ENCODE results near the gene KCNIP2. TPM values are rescaled to one million over a fixed set of nuclear protein-coding genes. Genes with fewer than 3 reads are reported as not detected.

KCNIP2 gene
- 12.6 TPM for total RNA-seq

DNA sequence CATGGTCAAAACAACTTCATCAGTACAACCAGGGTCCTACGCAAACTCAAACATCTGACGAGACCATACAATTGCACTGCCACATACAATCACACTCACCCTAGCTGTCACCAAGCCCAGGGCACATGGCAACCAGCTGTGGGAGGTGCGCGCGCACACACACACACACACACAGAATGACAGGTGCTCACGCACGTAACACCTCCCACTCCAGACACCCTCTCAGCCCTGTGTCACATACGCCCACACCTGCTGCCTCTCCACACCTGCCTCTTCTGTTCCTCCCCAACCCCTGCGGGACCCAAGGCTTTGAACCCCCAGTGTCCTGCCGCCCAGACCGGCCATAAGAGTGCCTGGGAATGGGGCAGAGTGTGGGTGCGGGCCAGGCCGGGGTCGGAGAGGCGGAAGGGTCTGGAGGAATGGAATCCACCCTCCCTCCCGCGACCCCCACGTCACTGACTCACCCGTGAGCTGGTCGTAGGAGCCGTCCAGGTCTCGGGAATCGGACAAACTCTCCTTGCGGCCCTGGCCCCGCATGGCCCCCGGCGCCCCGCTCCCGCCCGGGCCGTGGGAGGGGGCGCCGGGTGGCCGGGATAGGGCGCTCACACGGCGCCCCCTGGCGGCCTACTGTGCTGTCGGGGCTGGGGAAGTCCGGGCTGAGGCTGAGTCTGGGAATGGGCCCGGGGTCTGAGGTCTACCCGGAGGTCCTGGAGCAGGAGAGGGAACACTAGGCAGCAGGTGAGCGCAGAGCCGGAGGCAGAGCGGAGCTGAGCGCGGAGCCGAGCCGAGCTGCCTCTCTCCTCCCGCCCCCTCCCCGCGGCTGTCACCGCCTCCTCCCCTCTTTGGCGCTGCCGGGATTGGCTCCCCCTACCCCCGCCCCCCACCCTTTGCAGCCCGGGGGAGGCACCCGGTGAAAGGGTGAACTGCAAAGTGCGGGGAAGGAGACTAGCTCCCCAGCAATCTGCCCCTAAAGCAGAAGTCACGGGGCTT is at the start of gene KCNIP2:
TSS of gene KCNIP2 (minus strand) at position 769 of the 990 bp plus-strand sequence. CDS start at position 537, 232 bp downstream.
- FAIRE-seq (no peak), DNase-seq (ENCODE audit: low spot score in 2 of 2) (peak in 1 of 2 donors; percentile 72)

GRCh38 chr10:101892782-101893391 is 49.3 kb upstream of the KCNIP2 start:
- DNase-seq (ENCODE audit: low spot score in 2 of 2), result no peak
- no peak for FAIRE-seq

DNA sequence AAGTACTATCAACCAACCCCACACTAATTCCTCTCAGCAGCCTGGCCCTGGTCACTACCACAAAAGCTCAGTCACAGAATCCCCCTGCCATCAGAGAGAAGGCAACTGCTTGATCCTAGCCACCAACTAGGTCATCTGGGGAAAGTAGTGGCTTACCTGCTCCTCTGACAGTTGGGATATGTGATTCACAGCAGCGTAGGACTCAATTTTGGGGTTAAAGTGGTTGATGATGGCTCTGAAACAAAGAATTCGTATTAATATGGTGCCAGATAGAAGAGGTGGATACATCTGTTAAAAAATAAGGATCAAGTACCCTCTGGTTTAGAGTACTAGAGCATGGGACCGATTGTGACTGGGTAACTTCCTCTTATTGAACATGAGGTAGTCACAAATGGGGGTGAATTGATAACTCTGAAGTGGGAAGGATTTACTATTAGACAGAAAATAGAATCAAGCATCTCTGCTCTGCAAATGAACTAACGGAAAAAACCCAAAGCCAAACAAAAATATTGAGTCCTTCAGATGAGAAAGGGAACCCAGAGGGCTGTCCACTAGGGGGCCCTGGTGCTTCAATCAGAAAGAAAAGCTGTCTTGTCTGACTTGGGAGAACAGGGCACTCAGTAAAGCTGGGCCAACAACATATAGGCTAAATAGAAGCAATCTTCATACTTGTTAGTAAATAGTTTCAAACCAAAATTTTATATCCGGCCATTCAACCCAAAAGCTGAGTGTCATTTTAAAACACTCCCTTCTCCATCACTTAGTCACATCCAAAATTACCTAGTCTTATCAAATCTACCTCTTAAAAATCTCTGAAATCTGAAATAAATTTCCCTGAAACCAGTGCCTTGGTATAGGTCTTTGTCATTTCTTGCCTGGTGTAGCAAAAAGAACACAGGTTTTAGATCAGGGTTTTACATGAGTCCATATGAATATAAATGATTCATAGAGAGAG is 45.9 kb upstream of the KCNIP2 start:
- FAIRE-seq (peak; percentile 75), DNase-seq (ENCODE audit: low spot score in 2 of 2) (peak; percentile 35 to 47)

DNA sequence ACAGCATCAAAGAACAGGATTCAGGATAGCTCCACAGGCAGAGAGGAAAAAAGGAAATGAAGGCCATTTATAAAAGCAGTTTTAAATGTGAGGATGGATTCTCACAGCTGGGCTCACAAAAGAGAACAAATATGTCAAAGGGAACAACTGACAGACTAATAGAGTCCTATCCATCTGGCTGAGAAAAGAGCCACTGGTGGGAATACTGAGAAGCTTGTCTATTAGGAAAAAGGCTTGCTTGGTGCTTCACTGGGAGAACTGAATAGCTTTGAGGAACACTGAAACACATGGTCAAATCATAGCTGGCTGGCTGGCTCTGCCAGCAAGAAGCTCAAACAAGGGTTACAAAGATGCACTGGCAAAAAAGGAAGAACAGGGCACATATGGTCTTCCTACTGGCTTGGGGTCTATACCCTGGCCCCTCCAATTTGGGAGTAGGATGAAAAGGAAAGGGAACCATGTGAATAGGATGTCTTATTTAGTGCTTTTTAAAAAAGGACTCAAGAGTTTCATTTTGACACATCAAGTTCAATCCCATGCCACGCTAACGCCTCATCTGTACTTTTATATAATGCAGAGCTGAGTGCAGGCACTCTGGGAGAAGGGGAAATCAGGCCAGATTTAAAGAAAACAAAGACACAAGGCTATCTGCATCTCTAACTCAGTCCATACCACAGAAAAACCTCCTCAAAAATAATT is 44.8 kb upstream of the KCNIP2 start:
- DNase-seq (ENCODE audit: low spot score in 2 of 2), result no peak
- FAIRE-seq, result no peak

GRCh38 chr10:101887775-101888174 is 44.2 kb upstream of the KCNIP2 start:
- DNase-seq (ENCODE audit: low spot score in 2 of 2), result no peak

DNA sequence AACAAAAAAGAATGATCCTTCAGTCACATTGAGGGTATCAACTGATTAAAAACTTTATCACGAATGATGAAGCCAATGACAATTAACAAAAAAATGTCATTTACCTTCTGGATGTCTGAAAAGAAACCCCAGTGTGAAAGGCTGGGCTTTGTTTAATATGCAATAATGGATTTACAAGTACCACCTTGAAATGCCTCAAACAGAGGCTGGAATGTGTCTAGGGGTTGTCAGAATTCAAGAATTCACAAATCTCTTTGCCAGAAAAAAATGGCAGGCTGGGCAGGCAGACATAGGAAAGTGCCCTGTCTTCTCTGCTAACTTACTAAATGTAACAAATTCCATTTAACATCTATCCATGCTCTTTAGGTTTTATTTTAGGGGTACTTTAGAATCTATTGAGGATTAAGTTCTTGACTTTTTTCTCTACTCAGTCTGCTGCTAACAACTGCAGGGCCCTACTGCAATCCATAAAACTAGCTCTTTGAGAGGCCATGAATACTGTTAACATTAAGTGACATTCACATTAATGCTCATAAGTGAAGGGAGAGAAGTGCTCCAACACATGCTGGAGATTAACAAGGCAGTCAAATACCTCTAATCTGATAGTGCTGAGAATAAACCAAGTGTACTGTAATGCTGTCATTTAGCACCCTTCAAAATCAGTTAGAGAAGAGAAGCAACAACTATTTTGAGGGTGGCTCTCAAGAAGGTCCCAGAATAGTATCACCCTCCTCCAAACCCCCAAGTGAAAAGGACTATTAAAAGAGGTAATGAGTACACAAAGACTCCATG is 43.1 kb upstream of the KCNIP2 start:
- no peak for FAIRE-seq
- no peak for DNase-seq (ENCODE audit: low spot score in 2 of 2)

More at GRCh38 chr10:101887775-101888174, 44.2 kb upstream of the KCNIP2 start:
- no peak for FAIRE-seq

- DNase-seq (ENCODE audit: low spot score in 2 of 2), result no peak
- no peak for FAIRE-seq
Measured at GRCh38 chr10:101881036-101881774, 37.6 kb upstream of the KCNIP2 start.

- FAIRE-seq, result no peak
- no peak for DNase-seq (ENCODE audit: low spot score in 2 of 2)
Measured at GRCh38 chr10:101880232-101880573, 36.6 kb upstream of the KCNIP2 start.

GRCh38 chr10:101879456-101880231 is 36.0 kb upstream of the KCNIP2 start:
- DNase-seq (ENCODE audit: low spot score in 2 of 2), result no peak
- FAIRE-seq, result no peak

- DNase-seq (ENCODE audit: low spot score in 2 of 2) (no peak), FAIRE-seq (no peak)
Measured at GRCh38 chr10:101878869-101879268, 35.3 kb upstream of the KCNIP2 start.

- no peak for DNase-seq (ENCODE audit: low spot score in 2 of 2)
- FAIRE-seq, result no peak
Measured at GRCh38 chr10:101875068-101875688, 31.6 kb upstream of the KCNIP2 start.

DNA sequence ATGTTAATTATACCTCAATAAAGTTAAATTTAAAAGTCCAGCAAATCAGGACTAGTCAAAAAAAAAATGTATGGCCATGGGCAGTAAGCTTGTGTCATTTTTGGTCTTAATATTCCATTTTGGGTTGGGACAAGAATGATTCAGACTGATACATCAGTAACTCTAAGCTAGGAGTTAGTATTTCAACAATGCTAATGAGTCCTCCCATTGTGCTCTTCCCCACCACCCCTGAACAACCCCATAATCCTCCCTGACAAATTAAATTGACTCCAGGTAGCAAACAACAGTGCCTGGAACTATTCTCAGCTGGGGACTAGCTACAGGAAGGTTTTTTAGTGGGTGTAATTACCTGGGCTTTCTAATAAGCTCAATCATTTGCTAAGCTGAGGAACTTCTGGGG is 30.7 kb upstream of the KCNIP2 start:
- DNase-seq (ENCODE audit: low spot score in 2 of 2) (no peak), FAIRE-seq (no peak)

- FAIRE-seq (no peak), DNase-seq (ENCODE audit: low spot score in 2 of 2) (no peak)
Measured at GRCh38 chr10:101867931-101868330, 24.3 kb upstream of the KCNIP2 start.

DNA sequence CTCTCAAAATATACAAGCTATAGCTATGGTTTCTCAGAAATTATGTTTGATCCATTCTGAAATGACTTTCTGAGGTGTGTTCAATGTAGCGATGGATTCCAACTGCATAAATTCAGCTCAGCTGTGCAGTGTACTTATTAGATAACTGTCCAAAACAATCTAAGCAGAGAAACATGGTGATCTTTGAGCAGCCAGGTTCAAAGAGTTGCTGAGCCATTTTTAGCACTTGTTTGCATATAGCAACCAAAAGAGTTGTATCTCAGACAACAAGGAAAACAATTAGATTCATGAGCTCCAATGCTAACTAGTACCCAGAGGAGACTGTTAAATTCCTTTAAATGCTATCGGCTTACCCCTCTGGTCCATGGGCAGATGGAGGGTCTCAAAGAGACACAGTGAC is 15.9 kb upstream of the KCNIP2 start:
- DNase-seq (ENCODE audit: low spot score in 2 of 2) (no peak), FAIRE-seq (no peak)

GRCh38 chr10:101858723-101859500 is 15.3 kb upstream of the KCNIP2 start:
- DNase-seq (ENCODE audit: low spot score in 2 of 2), result no peak
- FAIRE-seq, result no peak

DNA sequence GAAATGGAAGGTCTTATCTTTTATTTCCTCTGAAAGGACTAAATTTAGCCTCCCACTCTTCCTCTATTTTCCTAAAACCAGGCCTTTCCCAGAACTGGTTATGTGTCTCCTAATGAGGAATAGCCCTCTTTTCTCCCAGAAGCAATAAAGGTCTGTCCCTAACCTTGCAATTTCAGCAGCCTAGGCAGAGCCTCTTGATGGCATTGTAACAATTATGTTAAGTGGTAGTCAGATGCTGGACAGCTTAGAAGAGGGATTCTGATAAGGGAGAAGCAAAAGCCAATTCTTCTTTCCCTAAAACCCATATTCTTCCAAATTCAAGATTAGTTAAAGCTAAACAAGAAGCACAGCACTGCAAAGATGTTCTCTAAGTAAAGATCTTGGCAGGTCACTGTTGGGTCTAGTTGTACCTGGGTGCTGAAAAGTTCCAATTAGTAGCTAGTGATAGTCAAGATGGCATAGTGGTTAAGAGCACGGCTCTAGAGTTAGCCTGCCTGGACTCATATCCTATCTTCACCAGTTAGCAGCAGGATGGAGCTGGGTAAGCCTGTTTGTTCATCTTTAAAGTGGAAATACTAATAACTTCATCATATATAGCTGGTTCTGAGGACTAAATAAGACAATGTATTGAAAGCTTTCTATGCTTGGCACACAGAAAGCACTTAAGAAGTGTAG is 14.3 kb upstream of the KCNIP2 start:
- FAIRE-seq, result no peak
- no peak for DNase-seq (ENCODE audit: low spot score in 2 of 2)
